Stomach (tissue), 9 donors: ENCODE data around the gene VAV2. TPM values are rescaled to one million over a fixed set of nuclear protein-coding genes. Genes with fewer than 3 reads are reported as not detected.

Source experiments
- DNase-seq, 2 donors: peaks; one replicate each; pipeline versions ENCODE4 v3.0.0 to v3.0.0-alpha.2; 2013 to 2019
- H3K27ac ChIP-seq, 5 donors: fragments of 200-600 bp in 4 of 5; sonication (generic) in 4 of 5; one replicate each; pipeline ENCODE4 v1.5.1; 2013 to 2019; ENCODE audit warnings: mild to moderate bottlenecking in 1 of 5, moderate library complexity in 1 of 5
- H3K27me3 ChIP-seq, 3 donors: fragments of 200-600 bp; sonication (generic); one replicate each; pipeline ENCODE4 v1.5.1; 2017 to 2019; ENCODE audit warnings: mixed run types in 1 of 3
- H3K36me3 ChIP-seq, 4 donors: fragments of 200-600 bp; sonication (generic); 1 replicate in 3 of 4; 2 replicates in 1 of 4; pipeline ENCODE4 v1.5.1; 2016 to 2019
- H3K4me1 ChIP-seq, 4 donors: fragments of 200-600 bp; sonication (generic); one replicate each; pipeline ENCODE4 v1.5.1; 2016 to 2019
- H3K4me3 ChIP-seq, 4 donors: fragments of 200-600 bp; sonication (generic) in 3 of 4; one replicate each; pipeline ENCODE4 v1.5.1; 2016 to 2019; ENCODE audit warnings: mild to moderate bottlenecking in 1 of 4
- H3K9me3 ChIP-seq, 4 donors: fragments of 200-600 bp; sonication (generic); one replicate each; pipeline ENCODE4 v1.5.1; 2016 to 2019
- CTCF ChIP-seq, 7 experiments: fragments of 450-650 bp in 4 of 7; fragments of 200-600 bp in 3 of 7; sonication (generic) in 3 of 7; IDR thresholded peaks; one replicate each; pipeline ENCODE4 v1.5.1; 2016 to 2019; ENCODE audit warnings: antibody characterized with exemption in 7 of 7, control low read depth in 2 of 7, mild to moderate bottlenecking in 1 of 7
- EP300 ChIP-seq: sonication (generic); formaldehyde crosslinking; IDR thresholded peaks from one replicate; pipeline ENCODE4 v1.6.1; 2017; ENCODE audit warnings: antibody characterized with exemption
- POLR2A ChIP-seq, 4 donors: fragments of 450-650 bp; IDR thresholded peaks; one replicate each; pipeline ENCODE4 v1.6.1; 2016; ENCODE audit warnings: antibody characterized with exemption in 4 of 4, control low read depth in 2 of 4, mild to moderate bottlenecking in 1 of 4, moderate library complexity in 1 of 4
- POLR2AphosphoS5 ChIP-seq, 3 donors: sonication (generic); formaldehyde crosslinking; IDR thresholded peaks; one replicate each; pipeline ENCODE4 v1.6.1; 2016; ENCODE audit warnings: antibody characterized with exemption in 3 of 3
- WGBS, 5 donors: extraction: QIAGEN DNeasy Blood & Tissue Kit in 3 of 5; methylation state at CpG; one replicate each; pipeline versions ENCODE4 v1.1.5 to v1.1.7; 2013 to 2018; 5-methylcytosine and 5-hydroxymethylcytosine counted together
- intact Hi-C: fragments of 100-400 bp; cut with DNase I; formaldehyde crosslinking; loops from one replicate; pipeline ENCODE4 v1.15.1; 2023; ENCODE audit warnings: low total_unique reads
- polyA plus RNA-seq, 3 donors: library from polyadenylated mRNA; stranded (reverse); fragments of 200-250 nt; gene quantifications; one replicate each; pipeline ENCODE4 v1.2.3, GENCODE V29; 2013
- total RNA-seq, 5 donors: library from RNA; depleted of rRNA; stranded (reverse); fragments of >200 nt; gene quantifications; one replicate each; pipeline versions ENCODE4 v1.1.0 to v1.2.3, GENCODE V29; 2014 to 2016
- donor health status: healthy with polysubstance abuse.
- donor health status: Bipolar disorder and iron deficiency.
- donor health status: healthy.

The VAV2 gene
- total and polyA plus RNA-seq, 8 donors: 4.1 to 14.2 (median 7.0) TPM

- intact Hi-C loops: no loop called here
- H3K4me1 ChIP-seq: peaks cover 0 to 5% (median 0%) of the 10 kb centered on the region in 4 donors
- TF ChIP-seq CTCF (IDR thresholded peaks at IDR 0.05) (no peak), POLR2AphosphoS5 (IDR thresholded peaks at IDR 0.05) (no peak), POLR2A (IDR thresholded peaks at IDR 0.05) (no peak), EP300 (no peak)
- peaks cover 76 to 100% (median 100%) of the 10 kb centered on the region in 4 donors for H3K36me3 ChIP-seq
- no peak overlapping the region for H3K4me3 ChIP-seq
- WGBS, 5 donors: 89 to 94% (median 91%) methylated on average over 20 to 28 of the region's 28 CpGs
- H3K27me3 ChIP-seq: no peaks in the 10 kb centered on the region
- DNase-seq: no peak
- H3K9me3 ChIP-seq: no peaks in the 10 kb centered on the region
- H3K27ac ChIP-seq: no peak overlapping the region
Measured at GRCh38 chr9:134035041-134036039, 43.2 kb upstream of the VAV2 start.

- Histone ChIP-seq H3K27ac (no peak overlapping the region), H3K27me3 (no peaks in the 10 kb centered on the region), H3K36me3 (peaks cover 70 to 100% (median 99%) of the 10 kb centered on the region in 4 donors), H3K4me1 (no peaks in the 10 kb centered on the region), H3K4me3 (no peak overlapping the region), H3K9me3 (no peaks in the 10 kb centered on the region)
- intact Hi-C loops: no loop called here
- no peak for DNase-seq
- TF ChIP-seq EP300 (no peak), POLR2A (IDR thresholded peaks at IDR 0.05) (no peak), POLR2AphosphoS5 (IDR thresholded peaks at IDR 0.05) (no peak), CTCF (IDR thresholded peaks at IDR 0.05) (no peak)
- 90 to 96% (median 95%) methylated on average over 14 to 19 of the region's 19 CpGs for WGBS, 5 donors
Measured at GRCh38 chr9:134034215-134035040, 42.3 kb upstream of the VAV2 start.

- Histone ChIP-seq H3K27me3 (no peaks in the 10 kb centered on the region), H3K27ac (no peak overlapping the region), H3K4me1 (no peaks in the 10 kb centered on the region), H3K9me3 (no peaks in the 10 kb centered on the region), H3K4me3 (no peak overlapping the region), H3K36me3 (peaks cover 62 to 100% (median 99%) of the 10 kb centered on the region in 4 donors)
- TF ChIP-seq EP300 (no peak), POLR2A (IDR thresholded peaks at IDR 0.05) (no peak), POLR2AphosphoS5 (IDR thresholded peaks at IDR 0.05) (no peak), CTCF (IDR thresholded peaks at IDR 0.05) (no peak)
- intact Hi-C loops: no loop called here
- DNase-seq: no peak
- 92 to 95% (median 93%) methylated on average over 26 of the region's 26 CpGs for WGBS, 5 donors
Measured at GRCh38 chr9:134033516-134034214, 41.5 kb upstream of the VAV2 start.
